ENCODE data around the gene B3GNT9. TPM values are rescaled to one million over a fixed set of nuclear protein-coding genes. Genes with fewer than 3 reads are reported as not detected.

B3GNT9 gene
- total and polyA plus RNA-seq, 2 of the 8 experiments (the other 6 are each of a cell fraction or from before 2014, with no cell fraction given), result 3.5 to 9.0 TPM

- no peak overlapping the region for H2AFZ ChIP-seq (ENCODE audit: low read length)
- peaks cover 3% of the 10 kb centered on the region; the same call in 1 of the 2 replicates for H3K79me1 ChIP-seq (ENCODE audit: low read depth, low read length)
- H2BK15ac ChIP-seq (ENCODE audit: low read length), result no peak overlapping the region
- peaks cover 0 to 4% (median 1%) of the 10 kb centered on the region in 4 experiments; a peak in 2 of 7 replicates for H3K27me3 ChIP-seq (replicated peaks in 1 of 4; ENCODE audit: control insufficient read depth in 3 of 4, extremely low read depth in 1 of 4, insufficient read depth in 3 of 4, low read length in 3 of 4)
- no peak overlapping the region for H2BK5ac ChIP-seq (ENCODE audit: low read depth, low read length)
- no peak overlapping the region for H2BK120ac ChIP-seq (replicated peaks; ENCODE audit: low read depth, low read length)
- no peak overlapping the region for H4K91ac ChIP-seq (replicated peaks; ENCODE audit: insufficient read length, low read length)
- H4K20me1 ChIP-seq (replicated peaks in 1 of 2; ENCODE audit: control insufficient read depth in 1 of 2, insufficient read depth in 2 of 2, low read length in 2 of 2), result peaks cover 0 to 4% of the 10 kb centered on the region in 2 experiments
- DNase-seq (ENCODE audit: low read depth in 1 of 2, low spot score in 2 of 2), result no peak
- H2BK20ac ChIP-seq (ENCODE audit: low read length), result no peak overlapping the region
- no peaks in the 10 kb centered on the region for H3K9me3 ChIP-seq (ENCODE audit: insufficient read depth in 2 of 2, low read depth in 1 of 2, low read length in 1 of 2)
- H3K79me2 ChIP-seq (ENCODE audit: control insufficient read depth in 1 of 2, insufficient read depth in 2 of 2, low read length in 2 of 2), result peaks cover 3 to 33% of the 10 kb centered on the region in 2 experiments; a peak in 3 of 4 replicates
- no peak overlapping the region for H2AK5ac ChIP-seq (ENCODE audit: low read depth, low read length)
- no peak overlapping the region for H4K8ac ChIP-seq (ENCODE audit: extremely low read depth, insufficient read depth, low read length)
- ChIA-PET POLR2A (ENCODE audit: partially characterized antibody) (no interaction called here), CTCF (ENCODE audit: partially characterized antibody) (interaction anchor here (0.6 to 12.0 kb wide), 4 partner anchors 38 to 178 kb away, joined by 3 to 164 read pairs (median 3); no protein-coding TSS in a partner anchor)
- H4K5ac ChIP-seq (ENCODE audit: insufficient read length, low read depth, low read length), result no peak overlapping the region
- peak overlapping the region in 1 of 2 experiments; percentile 93; a peak in 2 of 4 replicates for H3K4me2 ChIP-seq (ENCODE audit: insufficient read depth in 1 of 2, low read depth in 2 of 2, low read length in 2 of 2)
- no peak overlapping the region for H3K4me3 ChIP-seq (ENCODE audit: extremely low read depth in 1 of 4, insufficient read depth in 2 of 4, low read depth in 3 of 4, low read length in 4 of 4)
- H3K4ac ChIP-seq (replicated peaks; ENCODE audit: insufficient read length, low read depth, low read length), result no peak overlapping the region
- H3K4me1 ChIP-seq (replicated peaks in 1 of 4; ENCODE audit: control insufficient read depth in 3 of 4, insufficient read depth in 4 of 4, low read length in 3 of 4), result peaks cover 0 to 7% (median 5%) of the 10 kb centered on the region in 4 experiments; a peak in 3 of 7 replicates
- TF ChIP-seq CTBP2 (IDR thresholded peaks at IDR 0.05; ENCODE audit: borderline replicate concordance, insufficient read depth, insufficient read length, low read length), result no peak
- no peak for TF ChIP-seq TAF1 (IDR thresholded peaks at IDR 0.05; ENCODE audit: low read depth, low read length)
- TF ChIP-seq ASH2L (IDR thresholded peaks at IDR 0.05; ENCODE audit: low read length), result no peak
- TF ChIP-seq MAX (IDR thresholded peaks at IDR 0.05), result no peak
- no peak for TF ChIP-seq CREB1 (IDR thresholded peaks at IDR 0.05)
- TF ChIP-seq EZH2 (IDR thresholded peaks at IDR 0.05; ENCODE audit: low read depth, low read length, severe bottlenecking), result no peak
- no peak for TF ChIP-seq TCF12 (IDR thresholded peaks at IDR 0.05; ENCODE audit: low read depth, low read length)
- TF ChIP-seq SP2 (IDR thresholded peaks at IDR 0.05; ENCODE audit: low read length), result no peak
- TF ChIP-seq HDAC2 (IDR thresholded peaks at IDR 0.05; ENCODE audit: borderline replicate concordance in 1 of 2, low read depth in 2 of 2, low read length in 2 of 2), result no peak
- no peak for TF ChIP-seq RAD21 (IDR thresholded peaks at IDR 0.05 in 1 of 2, conservative IDR thresholded peaks at IDR 0.05 in 1 of 2; ENCODE audit: low read depth in 2 of 2, low read length in 2 of 2)
- TF ChIP-seq SIX5 (IDR thresholded peaks at IDR 0.05; ENCODE audit: low read depth, low read length), result no peak
- TF ChIP-seq TEAD4 (IDR thresholded peaks at IDR 0.05; ENCODE audit: low read depth, low read length), result no peak
- no peak for TF ChIP-seq RFX5 (IDR thresholded peaks at IDR 0.05; ENCODE audit: borderline replicate concordance, low read depth, low read length)
- H3K9ac ChIP-seq (replicated peaks in 1 of 4; ENCODE audit: extremely low read depth in 1 of 4, low read depth in 3 of 4, low read length in 3 of 4), result no peak overlapping the region
- H2BK12ac ChIP-seq (ENCODE audit: low read depth, low read length), result no peak overlapping the region
- H3K27ac ChIP-seq (ENCODE audit: low read depth, low read length), result no peak overlapping the region
- H3K23ac ChIP-seq (ENCODE audit: insufficient read length), result no peak overlapping the region
- H3K18ac ChIP-seq (ENCODE audit: extremely low read depth, low read length), result no peak overlapping the region
- H3K23me2 ChIP-seq (ENCODE audit: low read depth, low read length), result peaks cover 12% of the 10 kb centered on the region
- H3K36me3 ChIP-seq (ENCODE audit: control insufficient read depth in 2 of 4, insufficient read depth in 4 of 4, low read length in 3 of 4), result no peaks in the 10 kb centered on the region
- H3K56ac ChIP-seq (replicated peaks; ENCODE audit: insufficient read length, low read depth, low read length), result no peak overlapping the region
- no peak overlapping the region for H3K14ac ChIP-seq (ENCODE audit: insufficient read length)
- 95% methylated on average over 6 of the region's 6 CpGs; no CpG with 5 or more reads in 1 of the 2 experiments for WGBS, 2 experiments (ENCODE audit: extremely low coverage in 1 of 2, insufficient coverage in 1 of 2, insufficient read length in 1 of 2, insufficient replicate concordance in 2 of 2, low coverage in 1 of 2, low lambda C conversion rate in 2 of 2, missing lambda C conversion rate in 1 of 2)
- no peak for FAIRE-seq
Observed at GRCh38 chr16:67108489-67108888, 42.3 kb downstream of the B3GNT9 start.
